ENCODE data around the gene ABCB8. TPM values are rescaled to one million over a fixed set of nuclear protein-coding genes. Genes with fewer than 3 reads are reported as not detected.
"Not testable (repeated sequence)": the region's sequence is repeated elsewhere in the genome, so short reads cannot be mapped to it uniquely, and the experiment has no call there.

The ABCB8 gene
- total RNA-seq, 2 experiments from 2014 or later, result 55.8 to 56.4 TPM

- CTCF ChIA-PET, result no interaction called here
Observed at GRCh38 chr7:151040616-151041375, 12.5 kb downstream of the ABCB8 start.

GRCh38 chr7:151043449-151043848 lies 15.2 kb downstream of the ABCB8 start:
- POLR2A ChIA-PET, CTCF ChIA-PET: not testable (repeated sequence)

More at GRCh38 chr7:151040616-151041375, 12.5 kb downstream of the ABCB8 start:
- POLR2A ChIA-PET, result interaction anchor here (1.5 kb wide), 1 partner anchor 10 kb away, joined by 10 read pairs; no protein-coding TSS in a partner anchor

DNA sequence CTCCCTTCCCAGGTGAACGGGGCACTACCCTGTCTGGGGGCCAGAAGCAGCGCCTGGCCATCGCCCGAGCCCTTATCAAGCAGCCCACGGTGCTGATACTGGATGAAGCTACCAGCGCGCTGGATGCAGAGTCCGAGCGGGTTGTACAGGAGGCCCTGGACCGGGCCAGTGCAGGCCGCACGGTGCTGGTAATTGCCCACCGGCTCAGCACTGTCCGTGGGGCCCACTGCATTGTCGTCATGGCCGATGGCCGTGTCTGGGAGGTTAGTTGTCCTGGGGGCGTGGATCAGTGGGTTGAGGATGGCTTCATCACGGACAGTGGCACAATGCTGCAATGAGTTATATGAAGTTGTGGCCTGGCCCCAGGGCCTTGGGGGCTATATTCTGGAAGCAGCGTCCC lies 15.7 kb downstream of the ABCB8 start:
- ChIA-PET POLR2A (no interaction called here), CTCF (no interaction called here)

GRCh38 chr7:151045262-151045661 lies 17.0 kb downstream of the ABCB8 start:
- POLR2A ChIA-PET, result interaction anchor here (0.6 kb wide), 1 partner anchor 135 kb away, joined by 5 read pairs; no protein-coding TSS in a partner anchor

DNA sequence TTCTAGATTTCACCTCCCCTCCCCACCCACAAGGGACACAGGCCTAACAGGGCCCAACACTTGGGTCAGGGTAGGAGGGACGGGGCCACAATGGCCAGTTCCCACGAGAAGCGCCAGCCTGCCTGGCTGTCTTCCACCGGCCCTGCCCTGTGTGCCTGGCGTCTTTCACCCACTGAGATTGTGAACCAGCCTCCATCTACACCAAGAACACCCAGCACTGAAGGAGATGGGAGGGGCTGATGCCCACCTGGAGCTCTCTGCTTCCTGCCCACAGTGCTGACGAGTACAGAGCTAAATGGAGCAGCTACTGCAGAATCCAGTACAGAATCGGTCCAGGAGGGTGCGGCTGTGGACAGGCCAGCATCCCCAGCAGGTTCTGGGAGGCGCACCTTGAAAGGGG lies 17.7 kb downstream of the ABCB8 start:
- ChIA-PET CTCF (interaction anchor here (0.5 to 1.2 kb wide), 2 partner anchors 33 to 119 kb away, joined by 3 read pairs; no protein-coding TSS in a partner anchor), POLR2A (interaction anchor here (0.5 kb wide), 1 partner anchor 1564 kb away, joined by 3 read pairs; no protein-coding TSS in a partner anchor)

More at GRCh38 chr7:151045262-151045661, 17.0 kb downstream of the ABCB8 start:
- CTCF ChIA-PET, result no interaction called here

- ChIA-PET CTCF (interaction anchor here (1.2 kb wide), 1 partner anchor 34 kb away, joined by 3 read pairs; no protein-coding TSS in a partner anchor), POLR2A (no interaction called here)
Observed at GRCh38 chr7:151046603-151047573, 18.6 kb downstream of the ABCB8 start.

- ChIA-PET POLR2A (no interaction called here), CTCF (no interaction called here)
Observed at GRCh38 chr7:151047976-151048815, 19.9 kb downstream of the ABCB8 start, which contains the start of gene ASIC3. TSS of gene ASIC3 (plus strand) at chr7:151048531. CDS start at chr7:151048886, 355 bp downstream.

GRCh38 chr7:151048911-151049463 lies 20.7 kb downstream of the ABCB8 start:
- ChIA-PET POLR2A (no interaction called here), CTCF (no interaction called here)

DNA sequence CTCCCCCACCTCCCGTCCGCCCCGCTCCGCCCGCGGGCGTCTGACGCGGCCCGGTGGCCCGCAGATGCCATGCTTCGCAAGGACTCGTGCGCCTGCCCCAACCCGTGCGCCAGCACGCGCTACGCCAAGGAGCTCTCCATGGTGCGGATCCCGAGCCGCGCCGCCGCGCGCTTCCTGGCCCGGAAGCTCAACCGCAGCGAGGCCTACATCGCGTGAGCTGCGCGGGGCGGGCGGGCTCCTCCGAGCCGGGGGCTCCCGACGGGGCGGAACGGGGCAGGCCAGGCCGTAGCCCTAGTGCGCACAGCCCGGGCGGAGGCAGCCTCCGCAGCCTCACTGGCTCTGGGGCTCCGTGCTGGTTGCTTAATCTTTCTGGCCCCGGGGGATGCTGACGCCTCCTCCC lies 22.9 kb downstream of the ABCB8 start:
- POLR2A ChIA-PET, result interaction anchor here (0.9 to 1.4 kb wide), 3 partner anchors 11 to 18 kb away, joined by 3 to 10 read pairs (median 4); no protein-coding TSS in a partner anchor
- CTCF ChIA-PET, result interaction anchor here (1.0 kb wide), 1 partner anchor 65 kb away, joined by 3 read pairs; no protein-coding TSS in a partner anchor

- POLR2A ChIA-PET, result no interaction called here
- CTCF ChIA-PET, result no interaction called here
Observed at GRCh38 chr7:151053096-151053495, 24.8 kb downstream of the ABCB8 start.

DNA sequence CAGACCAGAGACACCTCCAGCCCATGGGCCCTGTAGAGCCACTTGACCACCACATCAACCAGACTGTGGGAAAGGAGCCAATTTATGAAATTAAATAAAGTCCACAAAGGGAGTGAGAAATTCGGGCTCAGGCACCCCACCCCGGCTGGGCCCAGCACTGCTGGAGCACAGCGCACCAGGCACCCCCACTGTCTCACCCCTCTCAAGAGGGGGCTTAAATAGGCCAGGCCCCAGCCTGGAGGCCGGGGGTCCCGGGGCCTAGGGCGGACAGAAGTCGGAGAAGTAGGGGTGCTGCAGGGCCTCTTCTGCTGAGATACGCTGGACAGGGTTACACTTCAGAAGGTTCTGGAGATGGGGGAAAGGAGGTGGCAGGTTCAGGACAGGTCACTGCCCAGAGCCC lies 25.5 kb downstream of the ABCB8 start:
- POLR2A ChIA-PET, result no interaction called here
- CTCF ChIA-PET, result interaction anchor here (0.6 kb wide), 1 partner anchor 1284 kb away, joined by 3 read pairs; no protein-coding TSS in a partner anchor

DNA sequence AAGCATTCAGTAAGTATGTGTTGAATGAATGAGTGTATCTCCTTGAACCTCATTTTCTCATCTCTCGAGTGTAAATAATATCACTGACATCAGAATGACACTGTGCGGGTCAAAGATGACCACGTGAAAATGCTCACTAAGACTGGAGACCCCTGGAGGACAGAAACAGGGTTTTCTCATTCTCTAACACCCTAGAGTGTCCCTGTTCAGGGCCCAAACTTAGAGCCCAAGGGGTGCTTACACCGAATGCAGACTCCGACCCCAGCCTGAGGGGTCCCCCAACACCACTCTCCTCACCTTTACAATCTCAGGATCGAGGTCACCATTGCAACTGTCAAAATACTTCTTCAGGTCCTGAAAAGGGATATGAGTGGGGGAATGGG lies 28.0 kb downstream of the ABCB8 start:
- ChIA-PET CTCF (interaction anchor here (1.4 kb wide), 1 partner anchor 28 kb away, joined by 3 read pairs; the partner anchor contains the start of gene ABCB8), POLR2A (no interaction called here)

GRCh38 chr7:151056666-151057505 lies 28.6 kb downstream of the ABCB8 start:
- ChIA-PET CTCF (interaction anchor here (1.0 to 2.4 kb wide), 3 partner anchors 29 to 58 kb away, joined by 3 to 7 read pairs (median 3); partner anchors contain the start of genes ABCB8 and AGAP3), POLR2A (no interaction called here)

- POLR2A ChIA-PET, result interaction anchor here (0.6 kb wide), 1 partner anchor 29 kb away, joined by 3 read pairs; the partner anchor contains the start of gene ABCB8
- CTCF ChIA-PET, result interaction anchor here (1.0 to 2.4 kb wide), 3 partner anchors 28 to 58 kb away, joined by 3 to 7 read pairs (median 7); partner anchors contain the start of genes ABCB8 and AGAP3
Observed at GRCh38 chr7:151057506-151057988, 29.3 kb downstream of the ABCB8 start, which contains the start of gene CDK5. TSS of gene CDK5 (minus strand) at chr7:151057897. CDS start at chr7:151057848, 49 bp downstream.

DNA sequence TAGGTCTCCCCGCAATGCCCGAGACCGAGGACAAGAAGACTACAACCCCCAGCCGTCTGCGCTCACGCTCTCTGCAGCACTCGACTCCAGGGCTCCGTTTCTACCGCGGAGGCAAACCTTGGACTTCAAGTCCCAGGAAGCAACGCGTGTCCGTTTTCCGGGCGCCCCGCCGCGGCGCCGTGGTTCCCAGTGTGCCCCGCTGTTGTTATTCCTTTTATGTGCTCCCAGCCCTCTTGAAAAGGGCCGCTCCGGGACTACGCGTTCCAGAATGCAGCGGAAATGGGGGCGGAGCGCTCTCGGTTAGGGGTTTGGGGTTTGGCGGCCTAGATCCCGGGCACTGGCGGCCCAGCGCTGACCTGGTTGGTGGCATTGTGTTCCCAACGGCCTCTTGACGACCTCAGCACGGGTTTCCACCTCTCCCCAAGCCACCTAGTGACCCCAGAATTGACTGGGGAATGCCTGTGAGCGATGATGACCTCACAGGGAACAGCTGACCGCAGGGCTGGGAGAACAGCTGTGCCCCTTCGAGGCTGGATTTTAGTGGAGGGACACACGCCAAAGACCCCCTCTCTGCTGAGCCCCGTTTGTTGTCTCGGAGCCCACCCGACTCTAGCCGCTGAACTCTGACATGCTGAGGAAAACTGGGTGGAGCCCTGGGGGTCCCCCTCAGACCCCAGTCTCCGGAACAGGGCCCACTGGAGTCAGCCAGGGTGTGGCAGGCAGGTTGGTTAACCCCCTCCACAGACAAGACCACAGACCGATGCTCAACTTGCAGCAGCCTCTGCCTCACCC lies 29.9 kb downstream of the ABCB8 start:
- CTCF ChIA-PET, result interaction anchor here (1.0 to 2.4 kb wide), 6 partner anchors 27 to 111 kb away, joined by 3 to 7 read pairs (median 3); partner anchors contain the start of genes ABCB8 and AGAP3
- POLR2A ChIA-PET, result interaction anchor here (0.6 to 1.2 kb wide), 3 partner anchors 10 to 30 kb away, joined by 3 to 4 read pairs (median 3); partner anchors contain the start of gene ABCB8

GRCh38 chr7:151058781-151059366 lies 30.6 kb downstream of the ABCB8 start:
- CTCF ChIA-PET, result interaction anchor here (1.2 to 2.4 kb wide), 5 partner anchors 27 to 111 kb away, joined by 3 to 7 read pairs (median 3); partner anchors contain the start of genes ABCB8 and AGAP3
- POLR2A ChIA-PET, result interaction anchor here (0.6 to 1.2 kb wide), 3 partner anchors 9 to 40 kb away, joined by 3 to 4 read pairs (median 3); no protein-coding TSS in a partner anchor
